Urinary bladder (tissue), 4 donors: ENCODE measurements around the gene NUDT15. TPM values are rescaled to one million over a fixed set of nuclear protein-coding genes. Genes with fewer than 3 reads are reported as not detected.
"Not testable (repeated sequence)": the region's sequence is repeated elsewhere in the genome, so short reads cannot be mapped to it uniquely, and the experiment has no call there.

ENCODE experiments used
- DNase-seq: peaks from one replicate; pipeline ENCODE4 v3.0.0-alpha.2; 2015; ENCODE audit errors: extremely low spot score
- H3K27ac ChIP-seq: one replicate; pipeline ENCODE4 v1.5.1; 2013; ENCODE audit warnings: low read depth, mild to moderate bottlenecking, moderate library complexity
- H3K36me3 ChIP-seq: one replicate; pipeline ENCODE4 v1.6.1; 2013; ENCODE audit warnings: mild to moderate bottlenecking, moderate library complexity; ENCODE audit not compliant: insufficient read depth
- H3K4me1 ChIP-seq: one replicate; pipeline ENCODE4 v1.6.1; 2013; ENCODE audit warnings: mild to moderate bottlenecking, moderate library complexity; ENCODE audit not compliant: insufficient read depth
- H3K4me3 ChIP-seq: one replicate; pipeline ENCODE4 v1.5.1; 2013; ENCODE audit warnings: low read depth, low read length
- WGBS: extraction: QIAGEN DNeasy Blood & Tissue Kit; methylation state at CpG from one replicate; pipeline ENCODE4 v1.1.7; 2013; 5-methylcytosine and 5-hydroxymethylcytosine counted together
- polyA plus RNA-seq: library from polyadenylated mRNA; stranded (reverse); fragments of 200-250 nt; gene quantifications from one replicate; pipeline ENCODE4 v1.2.3, GENCODE V29; 2013
- total RNA-seq: library from RNA; depleted of rRNA; stranded (reverse); fragments of >200 nt; gene quantifications from one replicate; pipeline ENCODE4 v1.2.3, GENCODE V29; 2014
- donor health status: healthy with polysubstance abuse.
- donor health status: healthy.

NUDT15 gene
- total and polyA plus RNA-seq, 2 donors, result 9.9 to 15.3 TPM

DNA sequence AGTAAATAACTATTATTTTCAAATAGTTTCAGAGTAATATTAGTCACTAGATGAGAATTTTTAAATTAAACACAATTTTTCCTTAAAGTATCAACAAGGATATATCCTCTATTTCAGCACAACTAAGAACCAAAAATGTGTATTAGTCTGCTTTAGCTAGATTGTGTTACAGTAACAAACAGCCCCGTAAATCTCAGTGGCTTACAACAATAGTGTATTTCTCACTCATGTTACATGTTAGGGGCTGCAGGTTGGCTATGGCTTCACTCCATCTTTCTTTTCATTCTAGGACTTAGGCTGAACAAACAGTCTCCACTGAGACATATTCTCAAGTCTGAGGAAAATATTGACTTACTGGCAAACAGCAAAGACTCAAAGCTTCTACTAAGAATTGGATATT lies 24.9 kb upstream of the NUDT15 start:
- 95% methylated on average over 1 of the region's 1 CpG for WGBS

DNA sequence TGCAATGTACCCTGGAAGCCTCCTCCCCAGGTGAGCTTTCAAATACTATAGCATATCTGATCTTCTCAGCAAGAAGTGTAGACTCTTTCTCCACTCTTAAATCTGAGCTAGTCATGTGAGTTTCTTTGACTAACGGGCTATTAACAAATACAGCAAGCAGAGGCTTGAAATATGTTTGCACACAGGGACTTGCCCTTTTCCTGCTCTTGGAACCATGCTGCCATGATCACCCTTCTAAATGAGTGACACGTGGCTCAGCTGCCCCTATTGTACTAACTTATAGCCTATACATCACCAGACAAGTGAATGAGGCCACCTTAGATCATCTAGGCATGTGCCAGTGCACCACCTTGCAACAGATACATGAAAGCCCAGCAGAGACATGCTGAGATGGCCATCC lies 23.2 kb upstream of the NUDT15 start:
- WGBS, result 85% methylated on average over 2 of the region's 2 CpGs
- Histone ChIP-seq H3K27ac (no peak overlapping the region), H3K4me1 (no peaks in the 10 kb centered on the region), H3K36me3 (no peaks in the 10 kb centered on the region), H3K4me3 (no peak overlapping the region)
- DNase-seq, result no peak

More for the DNA sequence above, 24.9 kb upstream of the NUDT15 start:
- Histone ChIP-seq H3K27ac (no peak overlapping the region), H3K36me3 (no peaks in the 10 kb centered on the region), H3K4me3 (no peak overlapping the region), H3K4me1 (no peaks in the 10 kb centered on the region)
- DNase-seq, result no peak

DNA sequence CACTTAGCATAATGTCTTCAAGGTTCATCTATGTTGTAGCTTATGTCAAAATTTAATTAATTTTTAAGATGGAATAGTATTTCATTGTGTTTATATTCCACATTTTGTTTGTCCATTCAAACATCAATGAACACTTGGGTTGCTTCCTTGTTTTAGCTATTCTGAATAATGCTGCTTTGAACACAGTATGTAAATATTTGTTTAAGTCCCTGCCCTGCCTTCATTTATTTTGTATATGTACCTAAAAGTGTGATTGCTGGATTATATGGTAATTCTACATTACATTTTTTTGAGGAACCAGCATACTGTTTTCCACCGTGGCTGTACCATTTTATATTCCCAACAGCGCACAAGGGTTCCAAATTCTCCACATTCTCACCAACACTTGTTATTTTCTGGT lies 18.9 kb upstream of the NUDT15 start:
- 95% methylated on average over 2 of the region's 2 CpGs for WGBS
- Histone ChIP-seq H3K4me3 (no peak overlapping the region), H3K36me3 (no peaks in the 10 kb centered on the region), H3K27ac (no peak overlapping the region), H3K4me1 (no peaks in the 10 kb centered on the region)
- no peak for DNase-seq

GRCh38 chr13:48019796-48020195 lies 17.7 kb upstream of the NUDT15 start:
- 97% methylated on average over 1 of the region's 1 CpG for WGBS
- H3K27ac ChIP-seq, result no peak overlapping the region
- no peaks in the 10 kb centered on the region for H3K36me3 ChIP-seq
- no peak for DNase-seq
- H3K4me3 ChIP-seq, result no peak overlapping the region
- H3K4me1 ChIP-seq, result no peaks in the 10 kb centered on the region

- no peak for DNase-seq
Observed at GRCh38 chr13:48028066-48028465, 9.5 kb upstream of the NUDT15 start.

GRCh38 chr13:48029859-48030258 lies 7.7 kb upstream of the NUDT15 start:
- 91% methylated on average over 2 of the region's 2 CpGs for WGBS
- Histone ChIP-seq H3K36me3 (peaks cover 10% of the 10 kb centered on the region), H3K27ac (no peak overlapping the region), H3K4me3 (no peak overlapping the region), H3K4me1 (no peaks in the 10 kb centered on the region)
- DNase-seq, result no peak

More at GRCh38 chr13:48028066-48028465, 9.5 kb upstream of the NUDT15 start:
- Histone ChIP-seq H3K4me1 (no peaks in the 10 kb centered on the region), H3K27ac (no peak overlapping the region), H3K4me3 (no peak overlapping the region), H3K36me3 (peaks cover 10% of the 10 kb centered on the region)

GRCh38 chr13:48038761-48039160 lies 1.2 kb downstream of the NUDT15 start:
- H3K27ac ChIP-seq, result no peak overlapping the region
- no peaks in the 10 kb centered on the region for H3K36me3 ChIP-seq
- H3K4me1 ChIP-seq, result no peaks in the 10 kb centered on the region
- WGBS, result 92% methylated on average over 1 of the region's 1 CpG
- H3K4me3 ChIP-seq, result no peak overlapping the region
- DNase-seq, result no peak

GRCh38 chr13:48040049-48040448 lies 2.5 kb downstream of the NUDT15 start:
- DNase-seq, result no peak
- Histone ChIP-seq H3K36me3 (no peaks in the 10 kb centered on the region), H3K4me1 (no peaks in the 10 kb centered on the region), H3K4me3 (no peak overlapping the region), H3K27ac (no peak overlapping the region)

- no peak overlapping the region for H3K27ac ChIP-seq
- 84% methylated on average over 1 of the region's 1 CpG for WGBS
- DNase-seq, result no peak
- no peaks in the 10 kb centered on the region for H3K36me3 ChIP-seq
- no peaks in the 10 kb centered on the region for H3K4me1 ChIP-seq
- H3K4me3 ChIP-seq, result no peak overlapping the region
Observed at GRCh38 chr13:48040896-48041295, 3.4 kb downstream of the NUDT15 start.

GRCh38 chr13:48042894-48043293 lies 5.4 kb downstream of the NUDT15 start:
- H3K4me3 ChIP-seq, result no peak overlapping the region
- whole genome bisulfite sequencing, result 97% methylated on average over 2 of the region's 2 CpGs
- no peaks in the 10 kb centered on the region for H3K36me3 ChIP-seq
- DNase-seq, result no peak
- H3K27ac ChIP-seq, result no peak overlapping the region
- no peaks in the 10 kb centered on the region for H3K4me1 ChIP-seq

- H3K27ac ChIP-seq, result no peak overlapping the region
- no peaks in the 10 kb centered on the region for H3K36me3 ChIP-seq
- no peaks in the 10 kb centered on the region for H3K4me1 ChIP-seq
Observed at GRCh38 chr13:48043789-48044503, 6.4 kb downstream of the NUDT15 start.

DNA sequence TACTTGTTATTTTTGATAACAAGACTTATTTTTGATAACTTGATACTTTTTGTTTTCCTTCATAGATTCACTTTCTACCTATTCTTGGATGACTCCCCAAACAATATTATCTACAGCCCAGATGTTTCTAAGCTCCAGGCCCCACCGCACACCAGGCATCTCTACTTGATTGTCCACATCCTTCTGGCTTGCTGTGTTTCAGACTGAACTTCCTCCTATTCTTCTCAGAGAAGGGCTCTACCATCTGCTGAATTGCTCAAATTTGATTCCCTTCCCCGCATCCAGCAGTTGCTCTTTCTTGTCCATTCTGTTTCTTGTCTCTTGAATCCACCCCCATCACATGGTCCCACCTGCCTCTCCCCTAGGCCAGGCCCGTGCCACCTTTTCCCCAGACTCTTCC lies 13.0 kb downstream of the NUDT15 start:
- no peak overlapping the region for H3K4me3 ChIP-seq
- H3K27ac ChIP-seq, result no peak overlapping the region
- WGBS, result 89% methylated on average over 3 of the region's 3 CpGs
- no peaks in the 10 kb centered on the region for H3K36me3 ChIP-seq
- no peak for DNase-seq
- no peaks in the 10 kb centered on the region for H3K4me1 ChIP-seq

More at GRCh38 chr13:48043789-48044503, 6.4 kb downstream of the NUDT15 start:
- no peak overlapping the region for H3K4me3 ChIP-seq
- no peak for DNase-seq

DNA sequence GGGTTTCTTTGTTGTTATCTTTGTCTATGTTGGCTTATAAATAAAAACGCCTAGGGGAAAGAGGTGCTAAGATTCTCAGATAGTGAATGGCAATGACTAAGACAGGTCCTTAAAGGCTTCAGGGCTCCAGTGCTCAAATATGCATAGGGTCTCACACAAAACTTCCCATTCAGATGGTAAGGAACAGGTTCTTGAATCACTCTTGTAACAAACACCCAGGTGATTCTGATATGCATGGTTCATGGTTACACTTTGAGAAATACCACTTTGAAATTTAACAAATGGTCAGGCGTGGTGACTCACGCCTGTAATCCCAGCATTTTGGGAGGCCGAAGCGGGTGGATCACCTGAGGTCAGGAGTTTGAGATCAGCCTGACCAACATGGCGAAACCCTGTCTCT lies 17.1 kb downstream of the NUDT15 start:
- Histone ChIP-seq H3K36me3 (no peaks in the 10 kb centered on the region), H3K4me1 (no peaks in the 10 kb centered on the region), H3K4me3 (no peak overlapping the region), H3K27ac (no peak overlapping the region)
- WGBS, result 94% methylated on average over 6 of the region's 6 CpGs
- no peak for DNase-seq

DNA sequence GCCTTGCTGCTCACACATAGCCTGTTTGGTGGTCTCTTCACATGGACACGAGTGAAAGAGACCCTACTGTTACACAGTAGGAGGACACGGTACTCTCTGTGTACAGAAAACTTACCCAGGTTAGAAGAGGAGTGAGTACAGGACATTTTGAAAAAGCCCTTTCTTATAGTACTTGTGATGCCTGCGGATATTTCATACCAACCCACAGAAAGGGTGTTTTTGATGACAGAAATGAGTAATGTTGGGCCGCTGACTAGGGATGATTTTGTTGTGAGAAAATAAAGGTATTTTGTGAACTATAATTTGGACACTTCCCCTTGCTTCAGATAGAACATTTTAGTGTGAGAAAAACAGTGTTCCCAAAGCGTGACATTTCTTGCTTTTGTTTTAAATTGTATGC lies 18.2 kb downstream of the NUDT15 start:
- H3K4me1 ChIP-seq, result no peaks in the 10 kb centered on the region
- no peak overlapping the region for H3K4me3 ChIP-seq
- H3K27ac ChIP-seq, result no peak overlapping the region
- 94% methylated on average over 5 of the region's 5 CpGs for WGBS
- DNase-seq, result no peak
- no peaks in the 10 kb centered on the region for H3K36me3 ChIP-seq

- not testable (repeated sequence) for DNase-seq, H3K4me3 ChIP-seq, H3K4me1 ChIP-seq, H3K36me3 ChIP-seq, H3K27ac ChIP-seq
- 93% methylated on average over 6 of the region's 6 CpGs for WGBS
Observed at GRCh38 chr13:48058536-48058935, 21.0 kb downstream of the NUDT15 start.
